Body of pancreas (tissue), 4 donors: Measurements from ENCODE around the gene PLOD2.

ENCODE experiments used
- POLR2A ChIP-seq, 3 donors: fragments of 450-650 bp; IDR thresholded peaks; one replicate each; pipeline ENCODE4 v1.6.1; 2016; ENCODE audit warnings: antibody characterized with exemption in 3 of 3, mild to moderate bottlenecking in 2 of 3
- TF ChIP-seq, protein P1 (sequence below), 7 experiments: fragments of 450-650 bp in 4 of 7; fragments of 200-600 bp in 3 of 7; sonication (generic) in 3 of 7; IDR thresholded peaks; one replicate each; pipeline ENCODE4 v1.5.1; 2016 to 2019; ENCODE audit warnings: antibody characterized with exemption in 7 of 7

DNA sequence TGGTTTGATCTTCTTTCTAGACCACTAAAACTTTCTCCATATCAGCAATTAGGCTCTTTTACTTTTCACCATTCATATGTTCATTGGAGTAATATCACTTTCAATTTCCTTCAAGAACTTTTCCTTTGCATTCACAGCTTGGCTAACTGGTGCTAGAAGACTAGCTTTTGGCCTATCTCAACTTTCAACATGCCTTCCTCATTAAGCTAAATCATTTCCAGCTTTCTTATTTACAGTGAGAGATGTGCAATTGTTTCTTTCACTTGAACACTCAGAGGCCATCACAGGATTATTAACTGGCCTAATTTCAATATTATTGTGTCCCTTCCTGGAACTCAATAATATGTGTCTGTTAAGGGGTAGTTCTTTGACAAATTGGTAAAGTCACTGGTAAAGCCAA is 42.8 kb upstream of the PLOD2 start:
- TF ChIP-seq, protein P1, sequence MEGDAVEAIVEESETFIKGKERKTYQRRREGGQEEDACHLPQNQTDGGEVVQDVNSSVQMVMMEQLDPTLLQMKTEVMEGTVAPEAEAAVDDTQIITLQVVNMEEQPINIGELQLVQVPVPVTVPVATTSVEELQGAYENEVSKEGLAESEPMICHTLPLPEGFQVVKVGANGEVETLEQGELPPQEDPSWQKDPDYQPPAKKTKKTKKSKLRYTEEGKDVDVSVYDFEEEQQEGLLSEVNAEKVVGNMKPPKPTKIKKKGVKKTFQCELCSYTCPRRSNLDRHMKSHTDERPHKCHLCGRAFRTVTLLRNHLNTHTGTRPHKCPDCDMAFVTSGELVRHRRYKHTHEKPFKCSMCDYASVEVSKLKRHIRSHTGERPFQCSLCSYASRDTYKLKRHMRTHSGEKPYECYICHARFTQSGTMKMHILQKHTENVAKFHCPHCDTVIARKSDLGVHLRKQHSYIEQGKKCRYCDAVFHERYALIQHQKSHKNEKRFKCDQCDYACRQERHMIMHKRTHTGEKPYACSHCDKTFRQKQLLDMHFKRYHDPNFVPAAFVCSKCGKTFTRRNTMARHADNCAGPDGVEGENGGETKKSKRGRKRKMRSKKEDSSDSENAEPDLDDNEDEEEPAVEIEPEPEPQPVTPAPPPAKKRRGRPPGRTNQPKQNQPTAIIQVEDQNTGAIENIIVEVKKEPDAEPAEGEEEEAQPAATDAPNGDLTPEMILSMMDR (IDR thresholded peaks at IDR 0.05), result no peak
- no peak for TF ChIP-seq POLR2A (IDR thresholded peaks at IDR 0.05)
